Activated T-helper 17 cell treated with anti-CD3 and anti-CD28 coated beads, Interleukin-2, amount 50 U/mL, for 72 hours (primary cell): Measurements from ENCODE around the gene SCN5A. TPM values are rescaled to one million over a fixed set of nuclear protein-coding genes. Genes with fewer than 3 reads are reported as not detected.

ENCODE experiments used
- ATAC-seq: fragments of 150-1000 bp; cut with Tn5 transposase; replicated peaks from 2 replicates; pipeline ENCODE4 v1.10.0; 2021; ENCODE audit warnings: mild to moderate bottlenecking, moderate library complexity
- H3K27ac Mint-ChIP-seq: one replicate; pipeline ENCODE4 v1.8.0; 2022; ENCODE audit warnings: mixed read lengths
- H3K27me3 Mint-ChIP-seq: one replicate; pipeline ENCODE4 v1.8.0; 2022; ENCODE audit warnings: mixed read lengths
- H3K36me3 Mint-ChIP-seq: one replicate; pipeline ENCODE4 v1.8.0; 2022; ENCODE audit warnings: low read depth, mild to moderate bottlenecking, mixed read lengths
- H3K4me1 Mint-ChIP-seq: one replicate; pipeline ENCODE4 v1.8.0; 2022; ENCODE audit warnings: mixed read lengths
- H3K4me3 Mint-ChIP-seq: one replicate; pipeline ENCODE4 v1.8.0; 2022; ENCODE audit warnings: mild to moderate bottlenecking, mixed read lengths
- H3K9me3 Mint-ChIP-seq: one replicate; pipeline ENCODE4 v1.8.0; 2022; ENCODE audit warnings: mixed read lengths
- total RNA-seq, 2 donors: library from RNA; stranded (reverse); gene quantifications; one replicate each; pipeline ENCODE4 v1.2.3, GENCODE V29; 2022

Gene SCN5A
- total RNA-seq, 2 donors from 2014 or later: 0.35 to 0.85 TPM

DNA sequence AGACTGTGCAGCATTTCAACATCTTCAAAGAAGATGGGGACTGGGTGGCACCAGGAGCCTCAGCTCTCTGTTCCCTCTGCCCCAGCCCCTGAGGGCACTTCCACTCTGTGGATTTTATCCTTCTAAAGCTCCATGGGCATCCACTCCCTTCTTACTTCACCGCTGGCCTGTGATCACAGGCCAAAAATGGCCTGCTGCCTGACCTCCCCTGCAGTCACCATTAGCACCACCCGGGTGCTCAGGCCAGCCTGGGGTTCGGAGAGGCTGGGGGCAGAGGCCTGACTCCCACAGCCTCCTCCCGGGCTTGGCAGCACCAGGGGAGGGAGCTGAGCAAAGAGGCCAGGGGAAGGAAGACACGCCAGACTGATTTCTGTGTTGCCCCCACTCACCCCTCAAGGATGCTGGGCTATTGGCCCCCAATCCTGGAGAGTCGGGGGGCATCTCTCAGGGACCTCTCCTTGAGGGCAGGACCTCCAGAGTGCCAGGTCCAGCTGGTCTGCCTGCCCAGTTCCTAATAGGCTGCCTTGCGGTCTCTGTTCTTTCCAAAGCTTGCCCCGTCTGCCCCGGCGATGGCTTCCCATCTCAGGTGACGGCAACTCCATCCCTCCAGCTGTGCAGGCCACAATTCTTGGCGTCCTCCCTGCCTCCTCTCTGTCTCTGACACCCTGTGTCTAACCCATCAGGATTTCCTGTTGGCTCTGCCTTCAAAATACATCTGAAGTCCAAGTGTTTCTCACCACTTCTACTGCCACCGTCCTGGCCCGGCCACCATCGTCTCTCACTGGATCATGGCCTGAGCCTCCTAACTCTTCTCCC lies 86.2 kb downstream of the SCN5A start:
- no peaks in the 10 kb centered on the region for H3K4me1 Mint-ChIP-seq
- peaks cover 7% of the 10 kb centered on the region for H3K27me3 Mint-ChIP-seq
- H3K27ac Mint-ChIP-seq: no peak overlapping the region
- no peak overlapping the region for H3K4me3 Mint-ChIP-seq
- H3K9me3 Mint-ChIP-seq: no peaks in the 10 kb centered on the region
- no peak for ATAC-seq
- no peaks in the 10 kb centered on the region for H3K36me3 Mint-ChIP-seq

DNA sequence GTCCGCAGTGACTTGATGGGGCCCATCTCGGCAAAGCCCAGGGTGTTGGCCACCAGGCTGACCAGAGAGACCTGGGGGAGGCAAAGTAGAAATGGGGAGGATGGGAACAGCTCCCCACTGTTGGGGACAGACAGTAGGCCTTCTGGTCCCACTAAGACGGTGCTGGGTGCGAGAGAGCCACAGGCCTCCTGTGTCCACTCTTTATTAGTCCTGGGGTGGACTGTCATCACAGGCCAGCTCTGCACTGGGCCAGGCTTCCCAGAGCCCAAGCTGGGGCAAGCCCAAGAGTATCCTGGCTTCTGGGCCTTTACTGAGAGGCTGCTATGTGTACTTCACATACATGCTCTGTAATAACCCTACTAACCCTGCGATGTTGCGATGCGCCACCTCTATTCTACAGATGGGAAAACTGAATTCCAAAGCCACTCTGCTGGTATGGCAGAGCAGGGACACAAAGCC lies 87.0 kb downstream of the SCN5A start:
- Mint-ChIP-seq H3K27me3 (peaks cover 7% of the 10 kb centered on the region), H3K4me3 (no peak overlapping the region), H3K9me3 (no peaks in the 10 kb centered on the region), H3K27ac (no peak overlapping the region), H3K4me1 (no peaks in the 10 kb centered on the region), H3K36me3 (no peaks in the 10 kb centered on the region)
- ATAC-seq: no peak

DNA sequence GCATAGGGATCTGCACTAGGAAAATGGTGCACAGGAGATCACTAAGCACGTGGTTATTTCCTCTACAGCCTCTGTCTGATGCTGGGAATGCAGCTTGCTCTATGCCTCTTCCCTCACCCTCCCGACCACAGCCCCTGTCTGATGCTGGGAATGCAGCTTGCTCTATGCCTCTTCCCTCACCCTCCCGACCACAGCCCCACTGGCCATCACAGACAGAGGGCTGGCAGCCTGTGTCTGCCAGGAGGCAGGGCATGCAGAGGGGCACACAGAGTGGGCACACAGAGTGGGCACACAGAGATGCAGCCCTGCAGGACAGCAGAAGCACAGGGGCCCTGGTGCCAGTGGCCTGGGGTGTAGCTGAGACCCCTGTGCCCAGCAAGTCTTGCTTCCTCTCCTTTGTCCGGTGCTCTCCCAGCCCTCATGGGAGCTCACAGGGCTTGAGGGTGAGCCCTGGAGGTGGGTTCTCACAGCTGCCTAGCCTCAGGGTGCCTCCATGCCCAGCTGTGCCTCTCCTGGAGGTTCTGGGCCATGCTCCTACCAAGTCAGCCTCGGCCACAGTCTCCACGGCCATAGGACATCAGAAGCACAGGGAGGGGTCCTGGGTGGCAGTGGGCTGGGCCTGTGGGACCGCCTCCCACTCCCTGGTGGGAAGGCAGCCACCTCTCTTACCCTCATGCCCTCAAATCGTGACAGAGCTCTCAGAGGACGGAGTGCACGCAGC lies 87.6 kb downstream of the SCN5A start:
- H3K4me1 Mint-ChIP-seq: no peaks in the 10 kb centered on the region
- peaks cover 7% of the 10 kb centered on the region for H3K27me3 Mint-ChIP-seq
- no peak overlapping the region for H3K4me3 Mint-ChIP-seq
- H3K36me3 Mint-ChIP-seq: no peaks in the 10 kb centered on the region
- H3K27ac Mint-ChIP-seq: no peak overlapping the region
- ATAC-seq: no peak
- H3K9me3 Mint-ChIP-seq: no peaks in the 10 kb centered on the region

DNA sequence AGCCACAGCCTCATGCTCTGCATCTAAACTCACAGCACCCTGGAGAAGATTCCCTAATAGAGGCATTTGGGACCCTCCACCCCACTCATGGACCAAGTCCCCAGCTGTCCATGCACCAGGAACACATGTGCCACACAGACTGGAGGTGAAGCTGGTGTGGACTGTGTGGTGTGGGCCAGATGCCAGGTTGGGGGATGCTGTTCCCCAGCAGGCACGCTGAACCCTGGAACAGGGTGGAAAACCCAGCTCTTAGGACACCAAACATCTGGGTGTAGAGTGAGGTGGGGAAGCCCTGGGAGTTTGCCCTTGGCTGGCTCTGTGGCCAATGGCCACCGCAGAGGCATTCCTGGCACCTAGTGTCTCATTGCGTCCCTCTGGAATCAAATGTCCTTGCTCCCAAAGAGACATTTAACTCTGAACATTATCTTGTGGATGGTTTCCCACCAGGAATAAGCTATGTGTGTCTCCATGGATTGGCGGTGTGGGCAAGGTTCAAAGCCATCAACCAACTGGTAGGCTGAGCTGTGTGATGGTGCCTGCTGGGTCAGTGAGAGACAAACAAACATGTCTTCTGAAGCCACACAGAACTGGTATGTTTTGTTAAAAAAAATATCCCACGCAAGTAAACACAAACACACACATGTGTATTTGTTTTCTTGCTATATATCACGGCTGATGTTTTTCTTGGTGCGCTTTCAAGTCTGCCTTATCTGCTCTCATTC lies 88.3 kb downstream of the SCN5A start:
- Mint-ChIP-seq H3K27me3 (peaks cover 10% of the 10 kb centered on the region), H3K27ac (no peak overlapping the region), H3K9me3 (no peaks in the 10 kb centered on the region), H3K4me3 (no peak overlapping the region), H3K36me3 (no peaks in the 10 kb centered on the region), H3K4me1 (no peaks in the 10 kb centered on the region)
- no peak for ATAC-seq

DNA sequence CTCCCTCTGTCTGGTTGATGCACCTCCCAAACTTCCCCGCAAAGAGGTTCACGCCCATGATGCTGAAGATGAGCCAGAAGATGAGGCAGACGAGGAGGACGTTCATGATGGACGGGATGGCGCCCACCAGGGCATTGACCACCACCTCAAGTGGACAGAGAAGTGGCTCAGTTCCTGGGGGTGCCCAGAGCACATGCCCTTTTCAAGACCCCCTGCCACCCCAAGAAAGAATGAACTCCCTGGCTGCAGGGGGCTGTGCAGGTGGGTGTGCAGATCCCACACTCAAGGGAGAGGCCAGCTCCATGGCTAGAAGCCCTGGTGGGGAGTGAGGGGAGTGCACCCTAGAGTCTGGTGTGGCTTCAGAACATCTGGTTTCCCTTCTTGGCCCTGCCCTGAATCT lies 89.2 kb downstream of the SCN5A start:
- ATAC-seq: no peak
- Mint-ChIP-seq H3K4me3 (no peak overlapping the region), H3K27ac (no peak overlapping the region), H3K27me3 (peaks cover 10% of the 10 kb centered on the region), H3K4me1 (no peaks in the 10 kb centered on the region), H3K9me3 (no peaks in the 10 kb centered on the region), H3K36me3 (no peaks in the 10 kb centered on the region)

DNA sequence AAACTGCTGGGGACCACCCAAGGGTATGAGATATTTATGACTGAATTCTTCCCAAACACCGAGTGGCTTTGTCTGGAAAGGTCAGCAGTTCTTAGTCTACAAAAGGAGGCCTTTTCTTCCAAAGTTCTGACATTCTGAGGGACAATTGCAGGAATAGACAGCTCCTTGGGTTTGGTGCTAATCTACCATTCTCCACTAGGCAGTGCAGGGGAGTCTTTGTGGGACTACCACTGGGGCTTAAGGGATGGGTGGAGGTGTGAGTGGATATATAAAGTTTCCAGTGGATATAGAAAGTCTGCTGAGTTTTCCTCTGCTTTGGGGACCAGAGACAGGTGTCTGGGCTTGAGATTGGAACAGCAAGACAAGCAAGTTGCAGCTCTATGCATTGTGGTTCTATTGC lies 90.6 kb downstream of the SCN5A start:
- Mint-ChIP-seq H3K9me3 (no peaks in the 10 kb centered on the region), H3K27ac (no peak overlapping the region), H3K36me3 (no peaks in the 10 kb centered on the region), H3K4me3 (no peak overlapping the region), H3K4me1 (no peaks in the 10 kb centered on the region), H3K27me3 (peaks cover 8% of the 10 kb centered on the region)
- ATAC-seq: no peak

DNA sequence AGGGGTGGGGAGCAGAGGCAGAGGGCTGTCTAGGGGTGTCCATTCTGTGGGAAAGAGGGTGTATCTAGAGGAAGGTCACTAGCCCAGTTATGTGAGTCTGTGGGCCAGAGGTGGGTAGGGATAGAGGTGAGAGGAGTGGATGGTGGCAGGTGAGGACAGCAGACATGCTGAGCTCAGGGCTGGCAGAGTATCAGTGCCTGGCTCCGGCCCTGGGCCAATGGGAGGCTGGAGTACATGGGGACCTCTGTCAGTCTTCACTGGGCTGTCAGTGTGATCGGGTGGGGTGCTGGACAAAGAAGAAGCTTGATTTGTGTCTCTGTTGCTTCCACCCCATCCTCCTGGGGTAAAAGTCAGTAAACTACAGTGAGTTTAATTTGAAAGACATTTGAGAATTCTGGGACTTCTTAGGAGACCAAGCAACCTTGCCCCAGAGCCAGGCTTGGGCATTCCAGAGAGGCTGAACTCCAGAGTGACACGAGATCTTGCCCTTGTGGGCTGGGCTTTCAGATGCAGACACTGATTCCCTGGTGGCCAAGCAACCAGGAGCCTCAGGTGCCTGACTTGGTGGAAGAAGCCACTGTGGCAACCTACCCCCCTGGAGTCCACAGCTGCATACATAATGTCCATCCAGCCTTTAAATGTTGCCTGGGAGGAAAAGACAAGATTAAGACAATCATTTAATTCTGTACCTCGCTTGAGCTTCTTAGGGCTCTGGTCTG lies 92.7 kb downstream of the SCN5A start:
- Mint-ChIP-seq H3K4me3 (no peak overlapping the region), H3K27ac (no peak overlapping the region)
- ATAC-seq: no peak

DNA sequence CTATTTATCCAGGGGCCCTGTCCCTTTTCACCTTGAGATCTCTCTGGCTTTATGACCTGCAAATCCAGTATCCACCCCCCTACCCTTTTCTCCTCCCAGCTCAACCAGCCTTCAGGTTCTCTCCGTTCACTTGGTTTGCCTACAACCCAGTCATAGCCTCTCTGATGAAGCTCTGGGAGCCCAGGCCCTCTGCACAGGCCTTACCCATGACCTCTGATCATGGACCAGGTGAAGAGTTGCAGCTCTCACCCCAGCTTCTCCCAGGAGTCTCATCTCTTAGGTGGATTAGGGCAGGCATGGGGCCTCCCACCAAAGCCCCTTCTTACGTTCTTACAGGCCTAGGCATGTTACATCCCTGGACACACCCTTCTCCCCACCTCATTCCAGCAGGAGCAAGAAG lies 93.6 kb downstream of the SCN5A start:
- peaks cover 3% of the 10 kb centered on the region for H3K27me3 Mint-ChIP-seq
- no peak overlapping the region for H3K4me3 Mint-ChIP-seq
- no peak overlapping the region for H3K27ac Mint-ChIP-seq
- H3K36me3 Mint-ChIP-seq: no peaks in the 10 kb centered on the region
- H3K9me3 Mint-ChIP-seq: no peaks in the 10 kb centered on the region
- H3K4me1 Mint-ChIP-seq: no peaks in the 10 kb centered on the region
- ATAC-seq: no peak

More for the DNA sequence above, 92.7 kb downstream of the SCN5A start:
- H3K4me1 Mint-ChIP-seq: no peaks in the 10 kb centered on the region
- no peaks in the 10 kb centered on the region for H3K36me3 Mint-ChIP-seq
- H3K27me3 Mint-ChIP-seq: peaks cover 3% of the 10 kb centered on the region
- no peaks in the 10 kb centered on the region for H3K9me3 Mint-ChIP-seq

DNA sequence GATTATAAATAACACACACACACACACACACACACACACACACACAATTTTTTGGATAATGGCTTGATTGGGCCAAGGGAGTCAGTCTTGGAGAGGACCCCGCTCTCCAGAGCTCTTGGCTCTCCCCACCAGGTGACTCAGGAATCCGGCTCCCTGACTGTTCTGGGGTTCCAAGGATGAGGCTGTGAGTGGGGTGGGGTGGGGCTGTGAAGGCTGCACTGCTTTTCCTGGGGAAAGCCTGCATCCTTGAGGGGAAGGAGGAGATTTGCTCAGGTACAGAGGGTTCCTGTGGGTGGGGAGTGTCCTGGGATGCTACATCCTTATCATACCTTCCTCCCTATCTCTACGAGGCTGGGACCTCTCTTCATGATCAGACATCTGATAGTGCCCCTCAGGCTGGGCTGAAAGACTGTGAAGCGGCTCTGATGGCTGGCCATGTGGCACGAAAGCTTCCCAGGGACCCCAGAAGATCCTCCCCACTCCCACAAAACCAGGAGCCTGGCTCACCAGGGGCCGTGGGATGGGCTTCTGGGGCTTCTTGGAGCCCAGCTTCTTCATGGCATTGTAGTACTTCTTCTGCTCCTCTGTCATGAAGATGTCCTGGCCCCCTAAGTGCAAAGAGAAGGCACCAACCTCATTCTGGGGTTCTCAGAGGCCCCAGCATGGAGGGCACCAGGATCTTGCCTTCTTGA lies 94.2 kb downstream of the SCN5A start:
- ATAC-seq: no peak
- Mint-ChIP-seq H3K27ac (no peak overlapping the region), H3K27me3 (peaks cover 3% of the 10 kb centered on the region), H3K36me3 (no peaks in the 10 kb centered on the region), H3K9me3 (no peaks in the 10 kb centered on the region), H3K4me3 (no peak overlapping the region), H3K4me1 (no peaks in the 10 kb centered on the region)

DNA sequence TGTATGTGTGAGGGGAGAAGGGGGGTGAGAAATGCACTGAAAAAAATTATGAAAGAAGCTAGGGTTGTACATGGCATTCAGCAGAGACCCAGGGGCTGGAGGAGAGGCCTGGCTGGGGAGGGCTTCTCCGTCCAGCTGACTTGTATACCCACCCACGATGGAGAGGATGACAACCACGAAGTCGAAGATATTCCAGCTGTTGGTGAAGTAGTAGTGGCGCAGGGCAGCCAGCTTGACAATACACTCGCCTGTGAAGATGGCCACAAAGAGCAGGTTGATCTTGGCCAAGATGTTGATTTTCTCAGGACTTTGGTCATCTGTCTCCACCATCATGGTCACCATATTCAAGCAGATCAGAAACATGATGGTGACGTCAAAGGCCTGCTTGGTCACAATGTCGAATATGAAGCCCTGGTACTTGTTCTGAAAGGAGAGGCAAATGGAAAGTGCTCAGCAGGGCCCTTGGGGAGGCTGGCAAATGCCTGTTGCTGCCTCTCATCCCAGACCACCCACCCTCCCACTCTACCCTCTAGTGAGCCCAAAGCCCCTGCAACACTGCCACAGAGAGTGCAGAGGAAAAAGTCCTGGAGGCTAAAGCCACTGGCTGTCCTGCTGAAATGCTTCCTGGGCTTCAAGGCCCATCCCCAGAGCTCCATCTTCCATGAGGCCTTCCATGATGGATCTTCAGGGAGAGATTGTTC lies 95.2 kb downstream of the SCN5A start:
- no peak overlapping the region for H3K4me3 Mint-ChIP-seq

DNA sequence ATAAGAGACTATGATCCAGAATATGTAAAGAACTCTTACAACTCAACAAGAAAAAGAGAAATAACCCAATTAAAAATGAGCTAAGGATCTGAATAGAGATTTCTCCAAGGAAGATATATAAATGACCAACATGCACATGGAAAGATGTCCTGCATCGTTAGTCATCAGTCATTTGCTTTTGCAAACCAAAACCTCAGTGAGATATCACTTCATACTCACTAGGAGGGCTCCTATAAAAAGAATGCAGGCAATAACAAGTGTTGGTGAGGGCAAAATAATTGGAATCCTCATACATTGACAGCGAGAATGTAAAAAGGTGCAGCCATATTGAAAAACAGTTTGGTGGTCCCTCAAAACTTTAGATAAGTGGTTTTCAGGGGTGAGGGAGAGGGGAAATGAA lies 96.4 kb downstream of the SCN5A start:
- no peak overlapping the region for H3K27ac Mint-ChIP-seq
- no peak overlapping the region for H3K4me3 Mint-ChIP-seq
- no peaks in the 10 kb centered on the region for H3K4me1 Mint-ChIP-seq
- no peaks in the 10 kb centered on the region for H3K36me3 Mint-ChIP-seq
- H3K27me3 Mint-ChIP-seq: peaks cover 3% of the 10 kb centered on the region
- no peak for ATAC-seq
- H3K9me3 Mint-ChIP-seq: no peaks in the 10 kb centered on the region

More for the DNA sequence above, 95.2 kb downstream of the SCN5A start:
- H3K27ac Mint-ChIP-seq: no peak overlapping the region
- H3K36me3 Mint-ChIP-seq: no peaks in the 10 kb centered on the region
- ATAC-seq: no peak
- no peaks in the 10 kb centered on the region for H3K4me1 Mint-ChIP-seq
- H3K27me3 Mint-ChIP-seq: peaks cover 3% of the 10 kb centered on the region
- H3K9me3 Mint-ChIP-seq: no peaks in the 10 kb centered on the region

DNA sequence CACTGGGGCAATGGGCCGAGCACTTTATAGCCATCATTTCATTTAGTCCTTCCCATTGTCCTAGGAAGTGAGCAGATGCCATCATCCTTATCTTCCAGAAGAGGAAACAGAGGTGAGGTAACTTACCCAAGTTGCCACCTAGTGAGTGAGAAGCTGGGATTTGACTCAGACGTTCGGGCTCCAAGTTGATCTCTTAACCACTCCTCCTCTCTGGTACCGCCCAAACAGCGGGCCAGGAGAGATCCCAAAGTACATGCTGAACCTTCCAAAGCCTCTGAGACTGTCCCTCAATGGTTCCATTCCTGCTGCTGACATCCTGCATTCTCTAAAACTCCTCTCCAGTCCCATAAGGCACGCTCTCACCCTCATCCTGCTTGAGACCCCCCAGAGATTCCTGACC lies 97.1 kb downstream of the SCN5A start:
- Mint-ChIP-seq H3K36me3 (no peaks in the 10 kb centered on the region), H3K4me1 (no peaks in the 10 kb centered on the region), H3K27me3 (peaks cover 3% of the 10 kb centered on the region), H3K9me3 (no peaks in the 10 kb centered on the region), H3K4me3 (no peak overlapping the region), H3K27ac (no peak overlapping the region)
- ATAC-seq: no peak

DNA sequence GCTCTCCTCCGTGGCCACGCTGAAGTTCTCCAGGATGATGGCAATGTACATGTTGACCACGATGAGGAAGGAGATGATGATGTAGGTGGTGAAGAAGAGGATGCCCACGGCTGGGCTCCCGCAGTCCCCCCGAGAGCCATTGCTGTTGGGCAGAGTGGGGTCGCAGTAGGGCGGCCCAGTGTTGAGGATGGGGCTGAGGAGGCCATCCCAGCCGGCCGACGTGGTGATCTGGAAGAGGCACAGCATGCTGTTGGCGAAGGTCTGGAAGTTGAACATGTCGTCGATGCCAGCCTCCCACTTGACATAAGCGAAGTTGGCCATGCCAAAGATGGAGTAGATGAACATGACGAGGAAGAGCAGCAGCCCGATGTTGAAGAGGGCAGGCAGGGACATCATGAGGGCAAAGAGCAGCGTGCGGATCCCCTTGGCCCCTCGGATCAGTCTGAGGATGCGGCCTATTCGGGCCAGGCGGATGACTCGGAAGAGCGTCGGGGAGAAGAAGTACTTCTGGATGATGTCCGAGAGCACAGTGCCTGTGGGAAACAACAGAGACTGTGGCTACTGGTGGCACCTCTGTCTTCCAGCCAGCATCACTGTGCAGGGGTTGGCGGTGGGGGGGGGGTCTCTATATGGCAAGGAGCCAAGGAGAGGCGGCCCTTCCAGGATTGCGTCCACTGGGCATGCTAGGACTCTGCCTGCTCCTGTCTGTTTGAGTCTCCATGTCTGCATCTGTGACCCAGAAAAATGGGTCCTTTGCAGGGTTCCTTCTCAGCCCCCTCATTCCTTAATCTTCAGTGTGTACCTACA lies 98.3 kb downstream of the SCN5A start:
- Mint-ChIP-seq H3K9me3 (no peaks in the 10 kb centered on the region), H3K4me1 (no peaks in the 10 kb centered on the region), H3K27me3 (no peaks in the 10 kb centered on the region), H3K4me3 (no peak overlapping the region), H3K27ac (no peak overlapping the region), H3K36me3 (no peaks in the 10 kb centered on the region)
- ATAC-seq: no peak
